ENCODE results near the gene FOXK2. TPM values are rescaled to one million over a fixed set of nuclear protein-coding genes. Genes with fewer than 3 reads are reported as not detected.
"Not testable (repeated sequence)": the region's sequence is repeated elsewhere in the genome, so short reads cannot be mapped to it uniquely, and the experiment has no call there.

The FOXK2 gene
- polyA plus RNA-seq, 3 donors, result 35.2 to 37.9 (median 36.0) TPM

GRCh38 chr17:82528484-82529265 is 9.1 kb downstream of the FOXK2 start:
- no peak for DNase-seq (ENCODE audit: low read depth in 3 of 3, low spot score in 2 of 3)

GRCh38 chr17:82529914-82530300 is 10.4 kb downstream of the FOXK2 start:
- no peak for DNase-seq (ENCODE audit: low read depth in 3 of 3, low spot score in 2 of 3)

GRCh38 chr17:82531431-82531881 is 11.9 kb downstream of the FOXK2 start:
- no peak for DNase-seq (ENCODE audit: low read depth in 3 of 3, low spot score in 2 of 3)

GRCh38 chr17:82534401-82534812 is 14.9 kb downstream of the FOXK2 start:
- DNase-seq (ENCODE audit: low read depth in 3 of 3, low spot score in 2 of 3), result no peak

- no peak for DNase-seq (ENCODE audit: low read depth in 3 of 3, low spot score in 2 of 3)
Measured at GRCh38 chr17:82536512-82537201, 17.1 kb downstream of the FOXK2 start.

GRCh38 chr17:82537228-82537627 is 17.7 kb downstream of the FOXK2 start:
- DNase-seq (ENCODE audit: low read depth in 3 of 3, low spot score in 2 of 3), result not testable (repeated sequence)

- not testable (repeated sequence) for DNase-seq (ENCODE audit: low read depth in 3 of 3, low spot score in 2 of 3)
Measured at GRCh38 chr17:82539076-82539475, 19.5 kb downstream of the FOXK2 start.

GRCh38 chr17:82542439-82542838 is 22.9 kb downstream of the FOXK2 start:
- DNase-seq (ENCODE audit: low read depth in 3 of 3, low spot score in 2 of 3), result no peak

- DNase-seq (ENCODE audit: low read depth in 3 of 3, low spot score in 2 of 3), result no peak
Measured at GRCh38 chr17:82544431-82545070, 25.0 kb downstream of the FOXK2 start.

- no peak for DNase-seq (ENCODE audit: low read depth in 3 of 3, low spot score in 2 of 3)
Measured at GRCh38 chr17:82545071-82545462, 25.5 kb downstream of the FOXK2 start.

GRCh38 chr17:82547981-82548380 is 28.4 kb downstream of the FOXK2 start:
- no peak for DNase-seq (ENCODE audit: low read depth in 3 of 3, low spot score in 2 of 3)

- no peak for DNase-seq (ENCODE audit: low read depth in 3 of 3, low spot score in 2 of 3)
Measured at GRCh38 chr17:82548681-82549303, 29.3 kb downstream of the FOXK2 start.

GRCh38 chr17:82551779-82552457 is 32.4 kb downstream of the FOXK2 start:
- DNase-seq (ENCODE audit: low read depth in 3 of 3, low spot score in 2 of 3), result no peak

- DNase-seq (ENCODE audit: low read depth in 3 of 3, low spot score in 2 of 3), result no peak
Measured at GRCh38 chr17:82552580-82552979, 33.0 kb downstream of the FOXK2 start.

GRCh38 chr17:82553210-82553930 is 33.8 kb downstream of the FOXK2 start:
- no peak for DNase-seq (ENCODE audit: low read depth in 3 of 3, low spot score in 2 of 3)

- not testable (repeated sequence) for DNase-seq (ENCODE audit: low read depth in 3 of 3, low spot score in 2 of 3)
Measured at GRCh38 chr17:82557510-82557909, 38.0 kb downstream of the FOXK2 start.

- no peak for DNase-seq (ENCODE audit: low read depth in 3 of 3, low spot score in 2 of 3)
Measured at GRCh38 chr17:82559566-82560251, 40.2 kb downstream of the FOXK2 start.

GRCh38 chr17:82560252-82560642 is 40.7 kb downstream of the FOXK2 start:
- no peak for DNase-seq (ENCODE audit: low read depth in 3 of 3, low spot score in 2 of 3)

- no peak for DNase-seq (ENCODE audit: low read depth in 3 of 3, low spot score in 2 of 3)
Measured at GRCh38 chr17:82560802-82561428, 41.4 kb downstream of the FOXK2 start.
